ENCODE results near the gene GATAD2B.
"Not testable (repeated sequence)": the region's sequence is repeated elsewhere in the genome, so short reads cannot be mapped to it uniquely, and the experiment has no call there.

The GATAD2B gene

GRCh38 chr1:153840774-153841173 lies 82.0 kb downstream of the GATAD2B start:
- DNase-seq (ENCODE audit: low read depth in 2 of 2): not testable (repeated sequence)

- not testable (repeated sequence) for DNase-seq (ENCODE audit: low read depth in 2 of 2)
Observed at GRCh38 chr1:153833968-153834367, 88.8 kb downstream of the GATAD2B start.

GRCh38 chr1:153833171-153833570 lies 89.6 kb downstream of the GATAD2B start:
- no peak for DNase-seq (ENCODE audit: low read depth in 2 of 2)

- DNase-seq (ENCODE audit: low read depth in 2 of 2): no peak
Observed at GRCh38 chr1:153832293-153832692, 90.5 kb downstream of the GATAD2B start.

GRCh38 chr1:153831026-153831425 lies 91.7 kb downstream of the GATAD2B start:
- no peak for DNase-seq (ENCODE audit: low read depth in 2 of 2)

- DNase-seq (ENCODE audit: low read depth in 2 of 2): no peak
Observed at GRCh38 chr1:153827168-153827964, 95.4 kb downstream of the GATAD2B start.

- no peak for DNase-seq (ENCODE audit: low read depth in 2 of 2)
Observed at GRCh38 chr1:153818876-153819275, 103.9 kb downstream of the GATAD2B start.

GRCh38 chr1:153816283-153816889 lies 106.4 kb downstream of the GATAD2B start:
- DNase-seq (ENCODE audit: low read depth in 2 of 2): no peak

- DNase-seq (ENCODE audit: low read depth in 2 of 2): no peak
Observed at GRCh38 chr1:153805886-153806719, 116.7 kb downstream of the GATAD2B start.

GRCh38 chr1:153805042-153805745 lies 117.6 kb downstream of the GATAD2B start:
- DNase-seq (ENCODE audit: low read depth in 2 of 2): peak; percentile 36 to 58

GRCh38 chr1:153804112-153804511 lies 118.7 kb downstream of the GATAD2B start:
- DNase-seq (ENCODE audit: low read depth in 2 of 2): no peak

GRCh38 chr1:153803470-153804056 lies 119.2 kb downstream of the GATAD2B start:
- no peak for DNase-seq (ENCODE audit: low read depth in 2 of 2)

GRCh38 chr1:153801786-153802697 lies 120.7 kb downstream of the GATAD2B start:
- no peak for DNase-seq (ENCODE audit: low read depth in 2 of 2)

- DNase-seq (ENCODE audit: low read depth in 2 of 2): no peak
Observed at GRCh38 chr1:153801028-153801625, 121.6 kb downstream of the GATAD2B start.

GRCh38 chr1:153800516-153800915 lies 122.3 kb downstream of the GATAD2B start:
- no peak for DNase-seq (ENCODE audit: low read depth in 2 of 2)

- no peak for DNase-seq (ENCODE audit: low read depth in 2 of 2)
Observed at GRCh38 chr1:153799566-153800465, 123.0 kb downstream of the GATAD2B start.

- DNase-seq (ENCODE audit: low read depth in 2 of 2): no peak
Observed at GRCh38 chr1:153799016-153799415, 123.8 kb downstream of the GATAD2B start.

GRCh38 chr1:153798468-153798780 lies 124.3 kb downstream of the GATAD2B start:
- no peak for DNase-seq (ENCODE audit: low read depth in 2 of 2)
